GM19043 (cell line): Measurements from ENCODE around the gene ERC2.

ENCODE experiments used
- ATAC-seq: cut with Tn5 transposase; IDR thresholded peaks from one replicate; pipeline ENCODE4 v1.9.1; 2021; ENCODE audit warnings: low read depth; ENCODE audit not compliant: unreplicated experiment

Gene ERC2

DNA sequence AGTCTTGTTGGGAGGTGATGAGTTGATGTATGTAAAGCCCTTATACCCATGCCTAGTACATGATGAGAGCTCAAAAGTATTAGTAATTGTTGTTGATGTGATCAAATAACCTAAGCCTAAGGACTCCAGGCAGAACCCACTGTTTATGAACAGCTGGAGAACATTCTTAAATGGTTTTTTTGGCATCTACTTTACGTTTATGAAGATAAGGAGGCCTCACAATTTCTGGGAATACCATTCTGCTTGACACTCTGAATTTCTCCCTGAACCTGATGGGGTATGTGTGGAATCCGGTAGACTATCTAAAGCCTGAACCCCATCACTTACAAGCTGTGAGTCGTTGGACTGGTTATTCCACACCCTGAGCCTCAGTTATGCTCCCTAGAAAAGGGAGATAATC lies 736.5 kb downstream of the ERC2 start:
- ATAC-seq, result no peak

DNA sequence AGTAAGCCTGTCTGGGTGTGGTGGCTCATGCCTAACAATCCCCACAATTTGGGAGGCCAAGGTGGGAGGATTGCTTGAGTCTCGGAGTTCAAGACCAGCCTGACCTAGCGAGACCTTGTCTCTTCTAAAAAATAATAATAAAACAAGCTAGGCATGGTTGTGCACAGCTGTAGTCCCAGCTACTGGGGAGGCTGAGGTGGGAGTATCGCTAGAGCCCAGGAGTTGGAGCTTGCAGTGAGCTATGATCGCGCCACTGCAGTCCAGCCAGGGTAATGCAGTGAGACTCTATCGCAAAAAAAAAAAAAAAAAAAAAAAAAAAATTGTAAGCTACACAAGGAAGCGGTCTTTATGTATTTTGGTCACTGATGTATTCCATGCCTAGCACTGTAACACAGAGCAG lies 738.7 kb downstream of the ERC2 start:
- no peak for ATAC-seq

DNA sequence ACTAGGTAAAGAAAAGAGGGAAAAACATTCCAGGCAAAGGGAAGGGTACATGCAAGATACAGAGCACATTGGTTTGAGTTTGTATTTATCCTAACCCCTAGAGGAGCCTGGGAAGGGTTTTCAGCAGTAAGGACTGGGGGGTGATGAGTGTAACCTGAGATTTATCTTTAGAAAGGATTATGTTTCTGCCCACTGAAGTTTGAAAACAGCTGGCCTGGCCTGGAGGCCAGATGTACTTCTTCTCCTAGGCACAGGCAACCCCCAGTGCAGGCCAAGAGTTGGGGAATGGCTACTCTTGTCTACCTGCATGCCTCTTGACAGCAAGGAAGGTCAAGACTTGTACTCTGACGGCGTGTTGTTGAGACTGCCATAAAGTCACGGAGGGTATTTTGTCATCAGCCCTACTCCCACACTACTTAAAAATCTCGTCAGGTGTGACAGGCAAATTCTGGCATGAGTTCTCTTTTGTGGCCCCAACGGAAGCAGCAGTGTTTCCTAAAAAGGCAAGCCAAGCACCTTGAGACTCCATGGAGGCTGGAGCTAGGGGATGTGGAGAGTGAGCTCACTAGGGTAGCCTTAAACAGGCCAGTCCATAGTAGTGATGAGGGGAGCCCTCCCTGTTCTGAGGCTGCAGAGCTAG lies 739.7 kb downstream of the ERC2 start:
- no peak for ATAC-seq

DNA sequence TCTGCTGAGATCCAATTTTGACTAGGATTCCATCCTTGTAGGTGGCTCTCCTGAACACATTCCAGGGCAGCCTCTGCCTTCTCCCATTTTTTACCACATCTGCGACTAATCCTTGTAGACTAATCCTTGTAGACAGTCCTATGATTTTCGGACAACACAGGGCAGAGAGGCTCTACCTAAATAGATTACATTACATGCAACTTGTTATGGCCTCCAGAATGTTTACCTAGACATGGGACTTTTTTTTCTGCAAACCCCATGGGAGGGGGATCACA lies 741.8 kb downstream of the ERC2 start:
- ATAC-seq, result no peak

DNA sequence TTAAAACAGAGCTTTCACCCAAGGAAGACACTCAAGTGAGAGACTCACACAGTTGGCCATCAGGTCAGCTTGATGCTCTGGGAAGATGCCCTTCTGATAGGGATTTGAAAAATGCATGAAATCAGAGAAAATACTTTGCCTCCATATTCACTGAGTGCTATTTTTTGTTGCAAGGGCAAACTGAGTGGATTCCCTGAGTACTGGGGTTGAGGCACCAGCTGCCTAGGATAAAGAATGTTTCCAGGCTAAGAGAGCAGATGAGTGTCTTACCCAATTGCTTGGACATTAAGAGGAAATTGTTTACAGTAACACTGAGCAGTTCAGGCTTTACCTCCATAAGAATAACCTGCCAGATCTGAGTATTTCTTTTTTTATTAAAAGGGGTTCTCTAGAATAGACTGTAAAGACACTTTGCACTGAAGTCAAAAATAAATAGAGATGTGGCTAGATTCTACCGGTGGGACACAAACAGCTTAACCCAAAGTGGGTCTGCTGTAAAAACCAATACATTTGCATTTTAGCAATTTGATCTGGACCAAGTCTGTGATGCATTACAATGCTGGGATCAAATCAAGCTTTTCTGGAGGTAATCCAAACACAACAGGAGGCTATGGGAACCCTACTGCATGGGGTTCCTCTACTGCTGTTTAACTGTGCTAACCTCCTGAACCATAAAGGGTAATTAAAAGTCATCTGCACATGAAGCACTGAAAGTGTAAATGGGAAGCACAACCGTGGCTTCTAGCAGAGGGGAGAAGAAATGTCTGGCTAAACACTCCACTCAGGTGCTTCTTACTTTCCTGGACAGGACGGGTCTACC lies 742.4 kb downstream of the ERC2 start:
- ATAC-seq, result no peak

DNA sequence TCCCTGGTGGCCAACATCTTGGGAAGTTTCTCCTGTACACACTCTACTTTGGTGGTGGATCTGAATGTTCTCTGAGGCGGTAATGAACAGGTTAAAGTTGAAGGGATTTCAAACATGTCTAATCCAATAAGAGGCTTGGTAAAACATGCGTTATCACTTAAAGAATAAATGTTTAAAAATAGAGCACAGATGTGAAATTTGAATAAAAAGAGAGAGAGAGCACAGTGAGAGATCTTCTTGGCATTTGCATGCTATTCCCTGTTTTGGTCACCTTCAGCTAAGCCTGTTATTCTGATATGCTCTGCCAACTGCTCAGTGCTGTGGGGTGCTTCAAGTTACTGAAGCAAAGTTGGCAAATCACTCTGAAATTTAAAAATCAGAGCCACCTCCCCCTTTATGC lies 743.4 kb downstream of the ERC2 start:
- ATAC-seq, result peak; percentile 56

DNA sequence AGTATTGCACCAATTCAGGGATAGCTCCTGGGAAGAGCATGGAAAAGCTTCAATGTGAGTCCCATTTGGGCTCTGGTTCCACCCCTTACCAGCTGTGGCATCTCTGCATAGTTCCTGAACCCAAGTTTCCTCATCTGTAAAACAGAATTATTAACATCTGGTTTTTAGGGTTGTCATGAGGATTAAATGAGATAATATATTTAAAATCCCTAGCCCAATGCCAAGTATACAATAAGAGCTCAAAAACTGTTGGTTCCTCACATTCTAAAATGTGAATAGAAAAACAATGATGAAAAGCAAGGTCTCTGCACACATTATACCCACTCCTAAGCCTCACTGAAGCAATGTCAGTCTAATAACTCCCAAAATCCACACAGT lies 743.9 kb downstream of the ERC2 start:
- ATAC-seq, result no peak

DNA sequence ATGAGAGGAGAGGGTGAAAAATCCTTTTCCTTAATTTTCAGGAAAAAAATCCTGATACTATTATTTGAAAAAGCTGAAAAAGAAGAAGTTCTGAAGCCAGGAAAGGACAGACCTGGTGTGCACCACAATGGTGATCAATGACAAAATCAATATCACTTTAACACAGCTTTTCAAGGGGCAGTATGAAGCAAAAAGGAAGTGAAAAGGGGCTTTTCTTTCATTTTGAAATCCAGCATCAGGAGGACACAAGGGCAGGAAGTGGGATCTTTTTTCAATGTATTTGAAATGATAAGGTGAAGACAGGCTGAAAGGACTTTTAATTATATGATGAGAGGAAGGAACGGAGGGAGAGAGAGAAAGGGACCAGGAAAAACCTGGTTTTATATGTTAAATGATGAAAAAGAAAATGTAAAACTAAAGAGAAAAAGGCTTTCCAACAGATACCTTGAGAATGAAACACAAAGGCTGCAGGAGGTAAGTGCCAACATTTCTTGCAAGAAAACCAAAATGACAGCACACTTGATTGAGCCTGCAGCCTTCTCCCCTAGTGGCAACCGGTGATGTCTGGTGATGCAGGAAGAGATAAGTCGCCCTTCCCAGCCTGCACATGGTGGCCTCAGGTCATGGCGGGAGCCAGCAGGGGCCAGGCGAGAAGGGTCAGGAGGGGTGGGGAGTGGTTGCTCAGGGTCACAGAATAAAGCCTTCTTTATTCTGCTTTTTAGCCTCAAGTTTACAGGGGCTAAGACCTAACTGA lies 744.4 kb downstream of the ERC2 start:
- no peak for ATAC-seq

DNA sequence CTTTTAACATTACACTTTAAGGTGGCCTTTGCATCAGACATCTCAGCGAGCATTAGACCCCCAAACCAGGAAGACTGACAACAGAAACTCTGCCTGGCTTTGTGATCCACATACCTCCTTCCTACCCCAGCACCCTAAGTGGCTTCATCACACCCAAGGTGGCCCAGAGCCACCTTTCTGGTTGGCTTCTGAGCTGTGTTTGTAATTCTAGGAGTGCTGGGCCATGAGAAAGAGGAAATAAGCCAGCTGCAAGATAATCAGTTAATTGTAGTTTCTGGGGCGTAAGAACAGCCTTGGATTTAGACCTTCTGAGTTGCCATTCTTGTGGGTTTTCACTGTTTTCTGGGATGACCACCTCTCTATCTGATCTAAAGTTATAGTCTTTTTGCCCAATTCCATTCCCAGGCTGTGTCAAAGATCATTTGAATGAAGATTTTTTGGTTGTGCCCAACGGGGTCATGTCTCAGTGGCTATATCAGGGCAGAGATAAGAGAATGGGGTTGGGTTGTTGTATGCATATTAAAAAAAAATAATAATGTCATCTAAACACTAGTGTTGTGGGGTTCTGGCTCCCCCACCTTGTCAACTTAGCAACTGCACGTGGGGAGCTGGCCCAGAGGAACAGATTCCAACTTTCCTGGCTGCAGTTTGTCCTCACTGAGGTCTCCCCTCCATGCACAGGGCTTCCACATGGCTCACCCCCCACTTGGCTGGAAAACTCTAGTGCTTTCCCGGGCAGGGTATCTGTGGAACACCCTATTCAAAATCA lies 746.4 kb downstream of the ERC2 start:
- no peak for ATAC-seq

DNA sequence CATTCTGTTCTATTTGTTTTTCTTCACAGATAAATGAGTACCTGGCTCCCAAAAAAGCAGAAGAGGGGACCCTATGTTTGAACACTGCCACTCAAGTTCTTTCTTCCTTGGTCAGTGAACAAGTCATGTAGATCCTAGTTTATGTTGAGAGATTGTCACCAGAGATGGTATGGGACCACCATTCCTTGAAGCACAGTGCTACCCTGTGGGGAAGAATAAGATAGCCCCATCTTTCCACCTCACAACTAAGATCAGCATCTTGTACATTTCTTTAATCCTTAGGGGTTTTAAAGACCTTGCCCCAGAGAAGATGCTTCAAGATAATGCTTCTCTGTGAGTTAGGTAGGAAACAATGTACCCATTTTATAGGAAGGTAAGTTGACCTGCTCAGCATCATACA lies 747.7 kb downstream of the ERC2 start:
- no peak for ATAC-seq

DNA sequence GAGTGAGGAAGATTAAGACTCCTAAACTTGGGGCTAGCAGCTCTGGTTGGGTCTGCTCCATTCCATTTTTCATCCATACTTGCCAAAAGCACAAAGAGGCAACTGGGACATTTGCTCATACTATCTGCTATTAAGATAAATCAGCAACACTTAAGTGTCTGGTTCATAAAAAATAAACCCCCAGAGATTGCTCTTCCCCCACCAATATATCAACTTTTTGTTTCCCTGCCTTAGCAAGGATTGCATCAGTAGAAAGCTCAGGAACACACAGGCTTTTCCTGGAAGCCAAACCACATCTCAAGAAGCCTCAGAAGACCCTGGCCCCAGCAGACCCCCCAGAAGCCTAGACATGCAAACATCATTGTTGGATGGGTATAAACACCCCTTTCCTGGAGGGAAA lies 748.8 kb downstream of the ERC2 start:
- ATAC-seq, result no peak

DNA sequence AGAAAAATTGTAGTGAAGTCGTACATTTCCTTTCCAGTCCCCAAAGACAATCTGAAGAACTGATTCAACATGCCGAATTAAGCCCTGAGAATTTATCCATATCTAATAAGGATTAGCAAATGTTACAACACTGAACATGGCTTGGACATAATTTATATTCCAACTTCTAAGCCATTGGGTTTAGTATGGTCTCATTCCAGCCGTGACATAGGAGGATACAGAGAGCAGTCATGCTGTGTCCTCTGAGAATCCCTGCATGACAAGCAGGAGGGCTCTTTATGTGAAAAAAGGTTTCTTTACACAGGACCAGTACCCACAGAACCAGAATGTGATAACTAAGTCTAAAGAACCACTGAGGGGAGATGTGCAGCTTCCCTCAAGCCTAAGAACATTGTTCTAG lies 749.3 kb downstream of the ERC2 start:
- ATAC-seq, result no peak

DNA sequence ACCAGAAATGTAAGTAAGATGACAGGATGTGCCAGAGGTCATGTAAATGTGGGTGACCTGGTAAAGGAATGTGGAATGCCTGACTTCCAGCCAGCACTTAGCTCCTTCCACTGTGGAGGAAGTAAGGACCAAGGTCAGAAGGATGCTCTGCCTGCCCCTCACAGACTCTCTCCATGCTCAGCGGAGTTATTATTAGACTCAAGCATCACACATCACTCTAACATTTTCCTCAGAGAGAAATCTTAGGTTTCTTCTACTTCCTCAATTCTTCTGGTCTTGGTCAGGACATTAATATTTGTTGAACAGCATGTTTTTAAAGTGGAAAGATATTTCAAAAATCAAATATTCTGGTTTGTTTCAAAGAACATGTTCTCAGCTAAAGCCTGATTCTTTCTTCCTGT lies 749.7 kb downstream of the ERC2 start:
- ATAC-seq, result no peak

DNA sequence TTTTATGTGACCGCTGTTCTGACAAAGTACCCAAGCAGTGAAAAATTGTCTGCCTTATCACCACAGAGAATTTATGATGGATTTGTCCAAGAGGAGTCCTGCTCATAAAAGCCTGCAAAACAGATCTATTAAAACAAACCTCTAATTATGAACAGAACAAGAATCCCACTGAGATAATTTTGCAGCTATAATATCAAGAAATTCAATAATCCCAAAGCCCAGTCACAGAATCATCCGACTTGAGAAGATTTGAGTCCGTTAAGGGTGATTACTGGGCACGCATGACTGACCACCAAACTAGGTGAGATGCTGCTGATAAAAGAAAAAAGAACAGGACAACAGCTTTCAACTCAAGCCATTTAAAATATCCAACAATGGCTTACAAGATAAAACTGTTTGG lies 750.2 kb downstream of the ERC2 start:
- no peak for ATAC-seq

DNA sequence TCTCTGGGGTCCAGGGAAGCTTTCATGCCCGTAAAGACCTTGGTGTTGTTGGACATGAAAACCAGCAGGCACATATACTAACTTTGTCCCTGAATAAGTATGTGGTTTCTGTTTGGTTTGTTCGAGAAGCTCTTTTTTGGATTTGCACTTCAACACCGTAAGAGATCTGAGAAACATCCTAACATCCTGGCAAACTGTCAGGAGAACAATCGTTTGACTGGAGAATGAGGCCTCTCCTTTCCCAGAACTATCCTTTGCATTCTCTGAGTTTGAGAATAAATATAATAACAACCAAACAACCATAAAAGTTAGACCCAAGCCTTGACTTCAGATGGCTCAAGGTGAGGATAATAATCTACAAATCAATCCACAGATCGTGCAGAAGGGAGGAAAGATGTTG lies 750.8 kb downstream of the ERC2 start:
- no peak for ATAC-seq

DNA sequence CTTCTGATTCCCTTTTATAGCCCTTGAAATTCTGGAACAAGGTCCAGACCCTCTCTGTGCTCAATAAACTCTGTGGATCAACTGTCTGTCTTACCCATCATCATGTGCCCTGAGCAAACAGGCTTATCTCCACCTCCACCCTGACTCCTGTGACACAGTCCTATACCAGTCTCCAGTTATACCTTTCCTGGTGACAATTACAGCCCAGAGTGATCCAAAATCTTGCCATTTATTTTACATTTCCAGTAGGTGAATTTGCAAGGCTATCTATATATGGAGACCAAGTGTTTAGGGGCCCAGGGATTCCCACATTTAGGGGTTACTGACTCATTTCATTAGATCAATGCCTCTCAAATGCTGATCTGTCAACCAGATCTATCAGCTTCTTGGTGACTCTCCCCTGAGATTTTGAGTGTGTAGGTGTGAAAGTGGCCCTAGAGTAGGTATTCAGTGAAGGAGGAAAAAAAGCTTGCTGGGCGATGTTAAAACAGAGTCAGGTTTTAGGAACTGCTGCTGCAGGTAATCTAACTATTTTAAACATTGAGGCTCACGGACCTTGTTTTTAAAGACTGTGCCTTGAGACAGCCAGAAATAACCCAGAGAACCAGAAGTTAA lies 751.5 kb downstream of the ERC2 start:
- ATAC-seq, result no peak

DNA sequence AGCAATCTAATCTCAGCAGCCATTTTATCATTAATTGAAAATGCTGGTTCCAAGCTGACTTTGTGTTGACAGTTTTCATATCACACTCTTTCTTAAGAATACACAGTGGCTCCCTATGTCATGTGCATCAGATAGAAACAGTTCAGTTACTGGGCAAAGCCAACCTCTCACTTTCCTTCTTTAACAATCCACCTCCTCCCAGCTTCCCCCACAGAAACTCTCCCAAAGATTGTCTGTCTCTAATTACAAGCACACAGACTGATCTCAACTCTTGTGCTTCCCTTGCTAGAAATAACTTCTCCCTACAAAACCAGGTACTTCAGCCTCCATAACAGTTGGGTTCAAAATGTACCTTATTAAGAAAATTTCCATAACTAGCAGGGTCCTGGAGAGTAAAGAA lies 752.2 kb downstream of the ERC2 start:
- no peak for ATAC-seq

DNA sequence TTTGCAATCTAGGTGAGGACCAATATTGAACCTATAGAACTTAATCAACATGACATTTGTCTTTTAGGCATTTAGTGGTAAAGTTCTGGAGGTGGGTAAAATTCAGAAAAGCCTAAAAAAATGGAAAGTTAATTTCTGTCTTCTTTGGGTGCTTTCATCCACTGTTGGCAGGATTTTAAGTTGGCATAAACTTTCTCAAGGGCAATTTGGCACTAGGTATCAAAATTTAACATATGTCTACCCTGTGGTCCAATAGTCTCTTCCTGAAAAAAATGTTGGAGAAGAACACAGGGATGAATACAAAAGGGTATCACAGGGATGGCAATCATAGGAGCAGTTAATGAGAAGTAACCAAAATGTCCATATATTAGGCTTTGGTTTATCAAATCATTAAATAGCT lies 754.2 kb downstream of the ERC2 start:
- no peak for ATAC-seq

DNA sequence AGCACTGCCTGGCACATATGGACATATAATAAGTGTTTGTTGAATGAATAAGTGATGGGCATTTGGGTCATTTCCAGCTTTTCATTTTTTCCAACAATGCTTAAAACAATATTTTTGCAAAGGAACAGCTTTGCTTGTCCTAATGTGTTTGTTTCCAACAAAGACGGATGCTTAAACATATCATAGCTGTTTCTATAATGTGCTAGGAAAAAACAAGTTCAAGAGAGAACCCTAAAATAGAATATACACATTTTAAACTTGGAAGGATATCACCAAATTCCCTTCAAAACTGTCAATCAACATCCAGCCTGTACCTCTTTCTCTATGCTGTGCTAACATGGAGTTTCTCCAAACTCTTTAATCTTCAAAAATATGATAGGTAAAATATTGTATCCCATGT lies 756.6 kb downstream of the ERC2 start:
- no peak for ATAC-seq

DNA sequence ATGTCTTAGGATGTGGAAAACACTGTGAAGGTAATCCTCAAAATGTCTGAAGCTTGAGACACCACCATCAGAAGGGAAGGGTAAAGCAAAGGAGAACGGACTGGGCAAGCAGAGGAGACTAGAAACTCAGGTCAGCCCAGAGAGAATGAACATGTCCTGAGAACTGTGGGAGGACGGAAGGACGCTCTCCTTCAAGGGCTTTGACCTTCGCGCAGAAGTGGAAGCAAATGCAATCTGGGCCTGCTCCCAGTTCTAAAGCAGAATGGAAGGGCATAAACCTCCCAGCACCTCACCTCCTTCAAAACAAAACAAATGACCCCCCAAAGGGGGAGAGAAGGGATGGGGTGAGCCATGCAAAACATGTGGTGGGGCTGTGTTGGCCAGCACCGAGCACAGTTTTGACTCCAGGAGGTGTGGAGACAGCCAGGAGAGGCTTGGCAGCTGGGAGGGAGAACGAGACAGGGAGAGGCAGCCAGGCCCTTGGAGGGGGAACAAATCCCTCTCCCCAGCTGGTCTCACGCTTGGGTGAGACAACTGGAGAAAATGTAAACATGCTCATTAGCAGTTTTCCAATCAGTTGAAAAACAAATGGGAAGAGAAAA lies 758.8 kb downstream of the ERC2 start:
- no peak for ATAC-seq
